ENCODE measurements around the gene TSPAN5. TPM values are rescaled to one million over a fixed set of nuclear protein-coding genes. Genes with fewer than 3 reads are reported as not detected.

TSPAN5 gene
- total and polyA plus RNA-seq, 2 of the 4 experiments (the other 2 are of a cell fraction) = 64.8 to 79.6 TPM

GRCh38 chr4:98503676-98504075, 154.7 kb downstream of the TSPAN5 start:
- H3K4me3 ChIP-seq (ENCODE audit: insufficient read depth, low read depth, low read length) = no peak overlapping the region
- no peak overlapping the region for H2AK9ac ChIP-seq (replicated peaks; ENCODE audit: low read depth, low read length, poor library complexity)
- no peak overlapping the region for H3K23ac ChIP-seq (ENCODE audit: low read depth, low read length)
- no peak for TF ChIP-seq RFX5 (IDR thresholded peaks at IDR 0.05; ENCODE audit: low read depth, low read length)
- no peak for TF ChIP-seq NFE2L2 (IDR thresholded peaks at IDR 0.05; ENCODE audit: low read depth, low read length)
- no peak for TF ChIP-seq CEBPB (IDR thresholded peaks at IDR 0.05; ENCODE audit: low read depth, low read length)
- TF ChIP-seq RCOR1 (IDR thresholded peaks at IDR 0.05; ENCODE audit: insufficient replicate concordance, low read length) = no peak
- H2BK5ac ChIP-seq (ENCODE audit: low read depth, low read length, poor library complexity, severe bottlenecking) = no peak overlapping the region
- no peak overlapping the region for H2BK20ac ChIP-seq (ENCODE audit: low read depth, low read length)
- peaks cover 3% of the 10 kb centered on the region for H3K4me1 ChIP-seq (ENCODE audit: control insufficient read depth, insufficient read depth, low read length)
- H3K9me3 ChIP-seq (ENCODE audit: control insufficient read depth, insufficient read depth, low read length) = no peaks in the 10 kb centered on the region
- CTCF ChIA-PET = no interaction called here
- H3K36me3 ChIP-seq (ENCODE audit: control insufficient read depth, insufficient read depth, low read length) = peaks cover 14% of the 10 kb centered on the region
- H4K91ac ChIP-seq (ENCODE audit: insufficient read depth, low read depth, low read length) = no peak overlapping the region
- POLR2A ChIA-PET (ENCODE audit: unreplicated experiment) = interaction anchor here (0.6 kb wide), 1 partner anchor 8 kb away, joined by 8 read pairs; no protein-coding TSS in a partner anchor
- no peak overlapping the region for H3K56ac ChIP-seq (ENCODE audit: extremely low read depth, insufficient read depth, low read length)
- H3K4ac ChIP-seq (ENCODE audit: low read depth, low read length) = no peak overlapping the region
- no peak for DNase-seq
- H2BK120ac ChIP-seq (ENCODE audit: low read depth, low read length) = no peak overlapping the region
- H4K5ac ChIP-seq (ENCODE audit: low read depth, low read length) = no peak overlapping the region
- dilution Hi-C loops (cut with HindIII; ENCODE audit: low sequenced_read_pairs, unreplicated experiment) = no loop called here
- H3K27ac ChIP-seq (ENCODE audit: insufficient read depth, low read length) = no peak overlapping the region
- H2AFZ ChIP-seq (replicated peaks; ENCODE audit: low read length, poor library complexity) = no peak overlapping the region
- intact Hi-C loops (cut with micrococcal nuclease) = no loop called here
- no peak for ATAC-seq (ENCODE audit: low read depth)
- H3K79me1 ChIP-seq (ENCODE audit: low read depth in 1 of 2, low read length in 2 of 2) = peaks cover 35 to 53% of the 10 kb centered on the region in 2 experiments; a peak in 3 of 4 replicates
- H3K4me2 ChIP-seq (ENCODE audit: low read depth, low read length) = no peak overlapping the region
- H2AK5ac ChIP-seq (ENCODE audit: low read depth, low read length) = no peak overlapping the region
- H3K18ac ChIP-seq (ENCODE audit: low read depth, low read length) = no peak overlapping the region
- no TSS peak for BruUV-seq (replicated peaks)
- H2BK15ac ChIP-seq (ENCODE audit: low read depth, low read length) = no peak overlapping the region
- H3K9ac ChIP-seq (ENCODE audit: low read depth, low read length) = no peak overlapping the region
- H4K20me1 ChIP-seq (ENCODE audit: insufficient read depth, low read length) = no peaks in the 10 kb centered on the region
- H4K8ac ChIP-seq (ENCODE audit: low read depth in 2 of 2, low read length in 2 of 2) = no peak overlapping the region
- H3K9me1 ChIP-seq (ENCODE audit: insufficient read depth, low read length) = peaks cover 3% of the 10 kb centered on the region; the same call in 1 of the 2 replicates
- in situ Hi-C loops (cut with MboI; ENCODE audit: low sequenced_read_pairs) = no loop called here
- no peak overlapping the region for H3K14ac ChIP-seq (replicated peaks; ENCODE audit: low read depth, low read length)
- H3K27me3 ChIP-seq (ENCODE audit: control insufficient read depth, insufficient read depth, low read length) = no peaks in the 10 kb centered on the region

All from IMR-90 (cell line).